NB4 (cell line): Measurements from ENCODE around the gene ZNF133.

Experiments
- CTCF ChIP-seq: IDR thresholded peaks from one replicate; pipeline ENCODE4 v1.5.1; 2012; ENCODE audit warnings: low read depth, low read length
- MAX ChIP-seq: IDR thresholded peaks from 2 replicates; pipeline ENCODE4 v1.6.1; 2011; ENCODE audit warnings: low read depth, low read length
- POLR2A ChIP-seq: IDR thresholded peaks from 2 replicates; pipeline ENCODE4 v1.6.1; 2011; ENCODE audit warnings: mild to moderate bottlenecking; ENCODE audit not compliant: insufficient read length; ENCODE audit errors: extremely low read depth

- TF ChIP-seq CTCF (no peak), POLR2A (no peak), MAX (no peak)
Measured at GRCh38 chr20:18304618-18305017, 16.3 kb downstream of the ZNF133 start.
